ENCODE measurements around the gene PRKN. TPM values are rescaled to one million over a fixed set of nuclear protein-coding genes. Genes with fewer than 3 reads are reported as not detected.

PRKN gene
- total and polyA plus RNA-seq, 9 of the 15 experiments (the other 6 are each of a cell fraction or from before 2014, with no cell fraction given), result 0.03 to 0.96 (median 0.15) TPM; not detected in 2

DNA sequence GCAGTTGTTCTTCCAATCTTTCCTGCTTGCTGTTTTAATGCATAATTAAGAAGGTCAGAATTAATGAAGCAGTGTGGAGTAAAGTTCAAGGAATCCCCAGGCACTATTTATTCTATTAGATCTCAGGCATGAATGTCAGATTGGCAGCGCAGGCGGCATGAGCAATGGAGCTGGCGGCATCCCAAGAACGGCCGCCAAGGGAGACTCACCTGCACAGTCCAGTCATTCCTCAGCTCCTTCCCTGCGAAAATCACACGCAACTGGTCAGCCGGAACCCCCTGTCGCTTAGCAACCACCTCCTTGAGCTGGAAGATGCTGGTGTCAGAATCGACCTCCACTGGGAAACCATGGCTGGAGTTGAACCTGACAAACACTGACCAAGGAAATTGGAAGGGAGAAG is 284.5 kb downstream of the PRKN start (continued):
- TF ChIP-seq NR2C2 (CRISPR knock-in tag; IDR thresholded peaks at IDR 0.05), result no peak
- no peak for TF ChIP-seq NR2C2 (tag; IDR thresholded peaks at IDR 0.05)
- no peak for TF ChIP-seq ZNF121 (CRISPR knock-in tag; conservative IDR thresholded peaks at IDR 0.05)

DNA sequence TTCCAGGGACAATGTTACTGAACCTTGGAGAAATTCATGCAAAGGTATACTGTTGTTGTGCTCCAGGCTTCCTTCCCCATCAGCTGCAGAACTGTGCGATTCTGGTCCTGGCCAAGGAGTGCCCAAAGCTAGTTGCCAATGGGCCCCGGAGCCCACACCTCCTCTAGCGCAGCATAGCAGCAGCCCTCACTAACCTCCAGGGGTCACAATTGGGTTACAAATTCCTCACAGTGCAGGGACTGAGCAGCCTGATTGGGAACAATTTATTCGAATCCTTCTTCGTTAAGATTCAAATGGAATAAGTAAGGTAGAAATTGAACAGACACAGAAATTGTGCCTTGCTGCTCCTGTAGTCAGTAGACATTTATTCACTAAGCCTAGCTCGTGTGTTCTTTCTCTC is 284.9 kb downstream of the PRKN start:
- Histone ChIP-seq H3K4me2 (ENCODE audit: insufficient read depth, low read length) (no peak overlapping the region), H4K20me1 (replicated peaks; ENCODE audit: control insufficient read depth, insufficient read depth, low read length) (no peaks in the 10 kb centered on the region), H3K4me3 (no peak overlapping the region), H3K9me1 (ENCODE audit: control insufficient read depth, insufficient read depth, low read length) (no peaks in the 10 kb centered on the region), H3K9ac (ENCODE audit: insufficient read depth in 1 of 2, low read depth in 2 of 2, low read length in 2 of 2) (no peak overlapping the region), H3K27me3 (ENCODE audit: control insufficient read depth in 2 of 2, insufficient read depth in 2 of 2, low read length in 2 of 2) (no peaks in the 10 kb centered on the region), H3K36me3 (ENCODE audit: control insufficient read depth, insufficient read depth, low read length) (no peaks in the 10 kb centered on the region), H3K27ac (ENCODE audit: extremely low read depth, low read depth, low read length) (no peak overlapping the region), H3K9me3 (replicated peaks; ENCODE audit: control insufficient read depth, insufficient read depth, low read depth, low read length) (no peaks in the 10 kb centered on the region), H3K4me1 (replicated peaks in 1 of 2; ENCODE audit: control insufficient read depth in 2 of 2, insufficient read depth in 2 of 2, low read length in 2 of 2) (no peaks in the 10 kb centered on the region), H2AFZ (ENCODE audit: low read depth, low read length) (no peak overlapping the region), H3K79me2 (ENCODE audit: control insufficient read depth, insufficient read depth, low read length) (no peaks in the 10 kb centered on the region)
- no peak for FAIRE-seq
- CTCF ChIA-PET (ENCODE audit: low intra/inter-chr PET ratio), result no interaction called here
- in situ Hi-C loops (cut with MboI) (no loop called here), intact Hi-C loops (cut with micrococcal nuclease) (no loop called here)
- peak in 2 of 4 experiments; percentile 13 to 31 for DNase-seq (ENCODE audit: extremely low read depth in 1 of 4, low spot score in 3 of 4)
- WGBS (ENCODE audit: insufficient coverage, low coverage, missing lambda C conversion rate), result 0% methylated on average over 6 of the region's 6 CpGs
- POLR2A ChIA-PET, result interaction anchor here (0.6 to 0.7 kb wide), 2 partner anchors 53 to 369 kb away, joined by 3 read pairs; no protein-coding TSS in a partner anchor
- no TSS peak for BruUV-seq (replicated peaks)
- ATAC-seq, result peak; percentile 72
- TF ChIP-seq, protein P1, sequence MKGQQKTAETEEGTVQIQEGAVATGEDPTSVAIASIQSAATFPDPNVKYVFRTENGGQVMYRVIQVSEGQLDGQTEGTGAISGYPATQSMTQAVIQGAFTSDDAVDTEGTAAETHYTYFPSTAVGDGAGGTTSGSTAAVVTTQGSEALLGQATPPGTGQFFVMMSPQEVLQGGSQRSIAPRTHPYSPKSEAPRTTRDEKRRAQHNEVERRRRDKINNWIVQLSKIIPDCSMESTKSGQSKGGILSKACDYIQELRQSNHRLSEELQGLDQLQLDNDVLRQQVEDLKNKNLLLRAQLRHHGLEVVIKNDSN (CRISPR knock-in tag; IDR thresholded peaks at IDR 0.05), result no peak
- TF ChIP-seq, protein P2, sequence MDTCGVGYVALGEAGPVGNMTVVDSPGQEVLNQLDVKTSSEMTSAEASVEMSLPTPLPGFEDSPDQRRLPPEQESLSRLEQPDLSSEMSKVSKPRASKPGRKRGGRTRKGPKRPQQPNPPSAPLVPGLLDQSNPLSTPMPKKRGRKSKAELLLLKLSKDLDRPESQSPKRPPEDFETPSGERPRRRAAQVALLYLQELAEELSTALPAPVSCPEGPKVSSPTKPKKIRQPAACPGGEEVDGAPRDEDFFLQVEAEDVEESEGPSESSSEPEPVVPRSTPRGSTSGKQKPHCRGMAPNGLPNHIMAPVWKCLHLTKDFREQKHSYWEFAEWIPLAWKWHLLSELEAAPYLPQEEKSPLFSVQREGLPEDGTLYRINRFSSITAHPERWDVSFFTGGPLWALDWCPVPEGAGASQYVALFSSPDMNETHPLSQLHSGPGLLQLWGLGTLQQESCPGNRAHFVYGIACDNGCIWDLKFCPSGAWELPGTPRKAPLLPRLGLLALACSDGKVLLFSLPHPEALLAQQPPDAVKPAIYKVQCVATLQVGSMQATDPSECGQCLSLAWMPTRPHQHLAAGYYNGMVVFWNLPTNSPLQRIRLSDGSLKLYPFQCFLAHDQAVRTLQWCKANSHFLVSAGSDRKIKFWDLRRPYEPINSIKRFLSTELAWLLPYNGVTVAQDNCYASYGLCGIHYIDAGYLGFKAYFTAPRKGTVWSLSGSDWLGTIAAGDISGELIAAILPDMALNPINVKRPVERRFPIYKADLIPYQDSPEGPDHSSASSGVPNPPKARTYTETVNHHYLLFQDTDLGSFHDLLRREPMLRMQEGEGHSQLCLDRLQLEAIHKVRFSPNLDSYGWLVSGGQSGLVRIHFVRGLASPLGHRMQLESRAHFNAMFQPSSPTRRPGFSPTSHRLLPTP (IDR thresholded peaks at IDR 0.05; ENCODE audit: borderline replicate concordance, extremely low read depth, insufficient read length), result no peak
- TF ChIP-seq RCOR1 (IDR thresholded peaks at IDR 0.05; ENCODE audit: borderline replicate concordance in 1 of 2, low read depth in 2 of 2, low read length in 2 of 2), result no peak
- TF ChIP-seq TAL1 (IDR thresholded peaks at IDR 0.05), result no peak
- TF ChIP-seq MCM7 (IDR thresholded peaks at IDR 0.05), result no peak
- no peak for TF ChIP-seq OTX1 (CRISPR knock-in tag; IDR thresholded peaks at IDR 0.05)
- TF ChIP-seq CREM (IDR thresholded peaks at IDR 0.05; ENCODE audit: low read depth), result no peak
- TF ChIP-seq, protein P3, sequence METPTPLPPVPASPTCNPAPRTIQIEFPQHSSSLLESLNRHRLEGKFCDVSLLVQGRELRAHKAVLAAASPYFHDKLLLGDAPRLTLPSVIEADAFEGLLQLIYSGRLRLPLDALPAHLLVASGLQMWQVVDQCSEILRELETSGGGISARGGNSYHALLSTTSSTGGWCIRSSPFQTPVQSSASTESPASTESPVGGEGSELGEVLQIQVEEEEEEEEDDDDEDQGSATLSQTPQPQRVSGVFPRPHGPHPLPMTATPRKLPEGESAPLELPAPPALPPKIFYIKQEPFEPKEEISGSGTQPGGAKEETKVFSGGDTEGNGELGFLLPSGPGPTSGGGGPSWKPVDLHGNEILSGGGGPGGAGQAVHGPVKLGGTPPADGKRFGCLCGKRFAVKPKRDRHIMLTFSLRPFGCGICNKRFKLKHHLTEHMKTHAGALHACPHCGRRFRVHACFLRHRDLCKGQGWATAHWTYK (CRISPR knock-in tag; IDR thresholded peaks at IDR 0.05), result no peak
- TF ChIP-seq, protein P4, sequence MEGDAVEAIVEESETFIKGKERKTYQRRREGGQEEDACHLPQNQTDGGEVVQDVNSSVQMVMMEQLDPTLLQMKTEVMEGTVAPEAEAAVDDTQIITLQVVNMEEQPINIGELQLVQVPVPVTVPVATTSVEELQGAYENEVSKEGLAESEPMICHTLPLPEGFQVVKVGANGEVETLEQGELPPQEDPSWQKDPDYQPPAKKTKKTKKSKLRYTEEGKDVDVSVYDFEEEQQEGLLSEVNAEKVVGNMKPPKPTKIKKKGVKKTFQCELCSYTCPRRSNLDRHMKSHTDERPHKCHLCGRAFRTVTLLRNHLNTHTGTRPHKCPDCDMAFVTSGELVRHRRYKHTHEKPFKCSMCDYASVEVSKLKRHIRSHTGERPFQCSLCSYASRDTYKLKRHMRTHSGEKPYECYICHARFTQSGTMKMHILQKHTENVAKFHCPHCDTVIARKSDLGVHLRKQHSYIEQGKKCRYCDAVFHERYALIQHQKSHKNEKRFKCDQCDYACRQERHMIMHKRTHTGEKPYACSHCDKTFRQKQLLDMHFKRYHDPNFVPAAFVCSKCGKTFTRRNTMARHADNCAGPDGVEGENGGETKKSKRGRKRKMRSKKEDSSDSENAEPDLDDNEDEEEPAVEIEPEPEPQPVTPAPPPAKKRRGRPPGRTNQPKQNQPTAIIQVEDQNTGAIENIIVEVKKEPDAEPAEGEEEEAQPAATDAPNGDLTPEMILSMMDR (IDR thresholded peaks at IDR 0.05 in 2 of 3, conservative IDR thresholded peaks at IDR 0.05 in 1 of 3; ENCODE audit: insufficient read depth in 2 of 3, low read depth in 1 of 3, low read length in 3 of 3), result peak; percentile 23 to 43 (median 37); a peak in 4 of 6 replicates
